Measurements from ENCODE around the gene ADAMTSL3. TPM values are rescaled to one million over a fixed set of nuclear protein-coding genes. Genes with fewer than 3 reads are reported as not detected.

The ADAMTSL3 gene
- total RNA-seq, 1 donor from 2014 or later = 0.17 TPM

- Mint-ChIP-seq H3K27me3 (ENCODE audit: low read depth) (no peaks in the 10 kb centered on the region), H3K4me1 (ENCODE audit: low read depth) (no peaks in the 10 kb centered on the region), H3K36me3 (ENCODE audit: low read depth) (no peaks in the 10 kb centered on the region), H3K27ac (ENCODE audit: unreplicated experiment) (no peak overlapping the region), H3K9me3 (ENCODE audit: low read depth) (no peaks in the 10 kb centered on the region), H3K4me3 (ENCODE audit: unreplicated experiment) (no peak overlapping the region)
- TF ChIP-seq CTCF (IDR thresholded peaks at IDR 0.05) = no peak
- no peak for DNase-seq (ENCODE audit: low spot score)
Measured at GRCh38 chr15:83833569-83833968, 179.6 kb downstream of the ADAMTSL3 start.

- no peaks in the 10 kb centered on the region for H3K4me1 Mint-ChIP-seq (ENCODE audit: low read depth)
- no peak for DNase-seq (ENCODE audit: low spot score)
- TF ChIP-seq CTCF (IDR thresholded peaks at IDR 0.05) = no peak
- no peaks in the 10 kb centered on the region for H3K9me3 Mint-ChIP-seq (ENCODE audit: low read depth)
- H3K27me3 Mint-ChIP-seq (ENCODE audit: low read depth) = no peaks in the 10 kb centered on the region
- H3K27ac Mint-ChIP-seq (ENCODE audit: unreplicated experiment) = no peak overlapping the region
- H3K4me3 Mint-ChIP-seq (ENCODE audit: unreplicated experiment) = no peak overlapping the region
- no peaks in the 10 kb centered on the region for H3K36me3 Mint-ChIP-seq (ENCODE audit: low read depth)
Measured at GRCh38 chr15:83835479-83835878, 181.6 kb downstream of the ADAMTSL3 start.

GRCh38 chr15:83837945-83838571, 184.1 kb downstream of the ADAMTSL3 start:
- no peak overlapping the region for H3K4me3 Mint-ChIP-seq (ENCODE audit: unreplicated experiment)
- peaks cover 4% of the 10 kb centered on the region for H3K27me3 Mint-ChIP-seq (ENCODE audit: low read depth)
- H3K27ac Mint-ChIP-seq (ENCODE audit: unreplicated experiment) = no peak overlapping the region
- peak; percentile 69 for TF ChIP-seq CTCF (IDR thresholded peaks at IDR 0.05)
- H3K4me1 Mint-ChIP-seq (ENCODE audit: low read depth) = no peaks in the 10 kb centered on the region
- no peaks in the 10 kb centered on the region for H3K9me3 Mint-ChIP-seq (ENCODE audit: low read depth)
- H3K36me3 Mint-ChIP-seq (ENCODE audit: low read depth) = no peaks in the 10 kb centered on the region
- no peak for DNase-seq (ENCODE audit: low spot score)

GRCh38 chr15:83838763-83839162, 184.8 kb downstream of the ADAMTSL3 start:
- no peaks in the 10 kb centered on the region for H3K36me3 Mint-ChIP-seq (ENCODE audit: low read depth)
- no peaks in the 10 kb centered on the region for H3K9me3 Mint-ChIP-seq (ENCODE audit: low read depth)
- no peak overlapping the region for H3K27ac Mint-ChIP-seq (ENCODE audit: unreplicated experiment)
- peaks cover 4% of the 10 kb centered on the region for H3K27me3 Mint-ChIP-seq (ENCODE audit: low read depth)
- no peak for TF ChIP-seq CTCF (IDR thresholded peaks at IDR 0.05)
- H3K4me1 Mint-ChIP-seq (ENCODE audit: low read depth) = no peaks in the 10 kb centered on the region
- no peak for DNase-seq (ENCODE audit: low spot score)
- H3K4me3 Mint-ChIP-seq (ENCODE audit: unreplicated experiment) = no peak overlapping the region

- Mint-ChIP-seq H3K4me3 (ENCODE audit: unreplicated experiment) (no peak overlapping the region), H3K9me3 (ENCODE audit: low read depth) (no peaks in the 10 kb centered on the region), H3K27ac (ENCODE audit: unreplicated experiment) (no peak overlapping the region), H3K27me3 (ENCODE audit: low read depth) (peaks cover 4% of the 10 kb centered on the region), H3K4me1 (ENCODE audit: low read depth) (no peaks in the 10 kb centered on the region), H3K36me3 (ENCODE audit: low read depth) (no peaks in the 10 kb centered on the region)
- no peak for DNase-seq (ENCODE audit: low spot score)
- TF ChIP-seq CTCF (IDR thresholded peaks at IDR 0.05) = no peak
Measured at GRCh38 chr15:83842281-83842680, 188.4 kb downstream of the ADAMTSL3 start.
